Epithelial cell of prostate (primary cell): ENCODE data around the gene EARS2.
"Not testable (repeated sequence)": the region's sequence is repeated elsewhere in the genome, so short reads cannot be mapped to it uniquely, and the experiment has no call there.

ENCODE experiments used
- DNase-seq: peaks from one replicate; pipeline ENCODE4 v3.0.0-alpha.2; 2011; ENCODE audit warnings: low read depth, low spot score
- H3K27ac ChIP-seq: fragments of 450-650 bp; 2 replicates; pipeline ENCODE4 v1.5.1; 2017; ENCODE audit warnings: mild to moderate bottlenecking

The EARS2 gene

GRCh38 chr16:23485841-23486240, 71.3 kb downstream of the EARS2 start:
- no peak for DNase-seq
- H3K27ac ChIP-seq: no peak overlapping the region

- no peak for DNase-seq
- no peak overlapping the region for H3K27ac ChIP-seq
These were observed 71.9 kb downstream of the EARS2 start for GRCh38 chr16:23485257-23485614.

GRCh38 chr16:23484510-23485256, 72.5 kb downstream of the EARS2 start:
- DNase-seq: no peak
- H3K27ac ChIP-seq: no peak overlapping the region

DNA sequence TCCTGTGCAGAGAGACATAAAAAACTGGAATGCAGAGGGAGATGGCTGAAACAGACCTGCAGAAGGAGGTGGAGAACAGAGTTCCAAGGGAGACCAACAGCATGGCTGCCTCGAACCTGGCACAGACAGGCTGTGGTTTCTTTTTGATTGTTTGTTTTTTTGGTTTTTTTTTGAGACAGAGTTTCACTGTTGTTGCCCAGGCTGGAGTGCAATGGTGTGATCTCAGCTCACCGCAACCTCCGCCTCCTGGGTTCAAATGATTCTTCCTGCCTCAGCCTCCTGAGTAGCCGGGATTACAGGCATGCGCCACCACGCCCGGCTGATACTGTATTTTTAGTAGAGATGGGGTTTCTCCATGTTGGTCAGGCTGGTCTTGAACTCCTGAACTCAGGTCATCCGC, 73.7 kb downstream of the EARS2 start:
- DNase-seq, H3K27ac ChIP-seq: not testable (repeated sequence)

- no peak overlapping the region for H3K27ac ChIP-seq
- no peak for DNase-seq
These were observed 74.4 kb downstream of the EARS2 start for GRCh38 chr16:23482778-23483177.

GRCh38 chr16:23480257-23480656, 76.9 kb downstream of the EARS2 start:
- no peak overlapping the region for H3K27ac ChIP-seq
- DNase-seq: no peak

GRCh38 chr16:23479138-23479537, 78.0 kb downstream of the EARS2 start:
- no peak overlapping the region for H3K27ac ChIP-seq
- DNase-seq: no peak

GRCh38 chr16:23478566-23478965, 78.6 kb downstream of the EARS2 start:
- DNase-seq: no peak
- H3K27ac ChIP-seq: no peak overlapping the region

- no peak overlapping the region for H3K27ac ChIP-seq
- DNase-seq: no peak
These were observed 80.9 kb downstream of the EARS2 start for GRCh38 chr16:23476289-23476688.
